H1 (cell line): Measurements from ENCODE around the gene FERMT2. TPM values are rescaled to one million over a fixed set of nuclear protein-coding genes. Genes with fewer than 3 reads are reported as not detected.

Source experiments
- ASH2L ChIP-seq: fragments of 200-600, 300-600 bp; sonication (generic); IDR thresholded peaks from one replicate; pipeline ENCODE4 v1.7.1; 2017; ENCODE audit warnings: low read length
- BRCA1 ChIP-seq: IDR thresholded peaks from 2 replicates; pipeline ENCODE4 v1.6.1; 2012; ENCODE audit warnings: low read depth, low read length, improper control_type of control experiment
- CBX5 ChIP-seq: fragments of 300-800, 300-1000 bp; sonication (generic); IDR thresholded peaks from 2 replicates; pipeline ENCODE4 v1.7.1; 2016; ENCODE audit warnings: antibody characterized with exemption, low read length, low read depth
- EGR1 ChIP-seq: IDR thresholded peaks from 2 replicates; pipeline ENCODE4 v1.6.1; 2011; ENCODE audit warnings: low read depth, low read length, borderline replicate concordance
- HDAC2 ChIP-seq, 2 experiments: fragments of 300-600 bp in 1 of 2; sonication (generic) in 1 of 2; IDR thresholded peaks; 2 replicates each; pipeline ENCODE4 v1.6.1; 2011 to 2012; ENCODE audit warnings: low read depth in 2 of 2, low read length in 2 of 2, mild to moderate bottlenecking in 2 of 2, moderate library complexity in 2 of 2, borderline replicate concordance in 1 of 2, inconsistent platforms in 1 of 2
- polyA plus RNA-seq, 7 experiments: library from polyadenylated mRNA; depleted of rRNA in 3 of 7; stranded (reverse) in 5 of 7; unstranded in 2 of 7; fragments of >200 nt in 5 of 7; fragments of 200-250 nt in 2 of 7; gene quantifications; 1 replicate in 5 of 7; 2 replicates in 1 of 7; 4 replicates in 1 of 7; pipeline versions ENCODE4 v1.2.1 to v1.2.3, GENCODE V29; 2011 to 2013; ENCODE audit warnings: missing spikeins in 2 of 7, mixed read lengths in 2 of 7
- total RNA-seq: library from RNA; stranded (reverse); fragmentation: NEBNext Ultra II Directional; extraction: Animal tissue kit (Norgen Biotek cat#: 25700); gene quantifications from 2 replicates; pipeline ENCODE4 v1.2.1, GENCODE V29; 2021

Gene FERMT2
- total and polyA plus RNA-seq, 2 of the 8 experiments (the other 6 are each of a cell fraction or from before 2014, with no cell fraction given) = 53.3 to 142 TPM

DNA sequence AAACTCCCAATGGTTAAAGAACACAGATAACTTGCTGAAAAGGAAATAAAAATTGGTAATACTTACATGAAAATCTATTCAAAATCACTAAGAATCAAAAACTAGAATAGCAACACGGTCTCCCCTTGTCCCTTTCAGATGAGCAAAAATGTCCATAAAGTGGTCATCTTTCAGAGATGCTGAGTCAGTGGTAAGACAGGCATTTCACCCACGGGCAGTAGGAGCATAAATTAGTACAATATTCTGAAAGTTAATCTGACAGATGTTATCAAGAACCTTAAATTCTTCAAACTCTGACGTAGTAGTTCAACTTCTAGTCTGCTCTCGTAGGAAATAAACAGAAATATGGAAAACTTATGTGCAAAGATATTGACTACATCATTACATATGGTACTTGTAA, 126.4 kb downstream of the FERMT2 start (continued):
- TF ChIP-seq CBX5 (no peak), BRCA1 (no peak), EGR1 (no peak), HDAC2 (IDR thresholded peaks at IDR 0.05; ENCODE audit: borderline replicate concordance in 1 of 2, low read depth in 2 of 2, low read length in 2 of 2) (no peak), ASH2L (no peak)
